ENCODE results near the gene PNLIP.

GRCh38 chr10:116602648-116603400 is 57.1 kb downstream of the PNLIP start:
- no peak for TF ChIP-seq CTCF (IDR thresholded peaks at IDR 0.05)
- TF ChIP-seq RNF2 (IDR thresholded peaks at IDR 0.05; ENCODE audit: borderline replicate concordance, low read depth): no peak
- no peak for TF ChIP-seq BHLHE40 (IDR thresholded peaks at IDR 0.05; ENCODE audit: low read depth, low read length)
- no peak for TF ChIP-seq POLR2AphosphoS2 (conservative IDR thresholded peaks at IDR 0.05; ENCODE audit: low read length)
- TF ChIP-seq POLR2A (IDR thresholded peaks at IDR 0.05; ENCODE audit: low read length): no peak
- no peak for TF ChIP-seq FOSL2 (IDR thresholded peaks at IDR 0.05)
- no peak for TF ChIP-seq FOSL2 (CRISPR knock-in tag; IDR thresholded peaks at IDR 0.05)
- no peak for TF ChIP-seq CEBPB (IDR thresholded peaks at IDR 0.05)
- no peak for TF ChIP-seq CHD2 (IDR thresholded peaks at IDR 0.05; ENCODE audit: low read length, partially characterized antibody)

All from A549 (cell line).